ENCODE measurements around the gene TET1. TPM values are rescaled to one million over a fixed set of nuclear protein-coding genes. Genes with fewer than 3 reads are reported as not detected.
"Not testable (repeated sequence)": the region's sequence is repeated elsewhere in the genome, so short reads cannot be mapped to it uniquely, and the experiment has no call there.

TET1 gene
- polyA plus RNA-seq, 4 donors: 8.8 to 11.0 (median 10.0) TPM

DNA sequence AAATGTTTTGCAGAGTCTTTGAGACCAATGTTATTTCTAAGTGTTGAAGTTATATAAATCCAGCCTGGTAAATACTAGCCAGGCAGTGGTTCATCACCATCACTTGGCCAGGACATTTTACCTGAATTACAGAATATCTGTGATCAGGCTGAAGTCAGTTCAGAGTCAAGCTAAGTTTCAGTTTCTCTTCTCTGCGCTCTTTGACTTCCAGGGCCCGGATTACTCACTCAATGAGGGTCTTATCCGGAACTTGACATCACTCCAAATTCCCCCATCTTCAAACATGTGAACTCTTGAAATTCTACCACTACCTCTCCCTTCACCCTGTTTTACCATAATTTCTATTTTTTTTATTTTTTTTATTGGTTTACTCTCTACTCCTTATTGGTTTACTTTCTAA lies 124.3 kb downstream of the TET1 start:
- DNase-seq (ENCODE audit: low read depth in 4 of 4, low spot score in 2 of 4): no peak

DNA sequence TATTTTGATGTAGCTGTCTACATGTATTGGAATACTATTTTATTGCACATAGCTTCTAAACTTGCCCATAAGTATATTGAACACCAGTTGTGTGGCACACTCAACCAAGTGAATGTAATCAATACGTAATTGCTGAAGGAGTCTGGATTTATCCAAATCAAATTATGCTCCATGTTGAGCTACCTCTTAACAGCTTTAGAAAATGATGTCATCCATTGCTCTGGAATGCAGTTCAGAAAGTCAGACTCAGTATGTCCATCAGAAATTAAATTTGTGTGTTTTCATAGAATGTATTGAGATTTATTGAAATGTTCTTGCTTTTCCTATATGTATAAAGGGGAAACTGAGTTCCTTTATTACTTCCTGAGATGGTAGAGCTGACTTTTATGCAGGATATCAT lies 135.9 kb downstream of the TET1 start:
- DNase-seq (ENCODE audit: low read depth in 4 of 4, low spot score in 2 of 4): no peak

DNA sequence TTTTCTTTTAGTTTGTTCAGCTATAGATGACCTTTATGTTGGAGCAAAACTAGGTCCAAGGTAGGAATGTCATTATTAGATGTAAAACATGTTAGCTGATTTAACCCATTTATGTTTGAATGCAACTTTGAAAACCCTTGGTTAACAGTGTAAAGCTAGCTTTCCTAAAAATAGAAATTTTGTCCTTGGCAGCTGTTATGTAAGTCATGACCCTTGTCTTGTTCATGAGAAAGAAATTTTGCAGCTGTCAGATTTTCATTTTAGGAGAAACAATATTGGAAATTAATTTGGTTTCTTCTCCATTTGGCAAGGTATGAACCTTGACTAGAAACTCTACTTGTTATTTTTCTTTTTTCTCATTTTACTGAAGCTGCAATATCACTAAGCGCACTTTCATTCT lies 137.0 kb downstream of the TET1 start:
- DNase-seq (ENCODE audit: low read depth in 4 of 4, low spot score in 2 of 4): no peak

DNA sequence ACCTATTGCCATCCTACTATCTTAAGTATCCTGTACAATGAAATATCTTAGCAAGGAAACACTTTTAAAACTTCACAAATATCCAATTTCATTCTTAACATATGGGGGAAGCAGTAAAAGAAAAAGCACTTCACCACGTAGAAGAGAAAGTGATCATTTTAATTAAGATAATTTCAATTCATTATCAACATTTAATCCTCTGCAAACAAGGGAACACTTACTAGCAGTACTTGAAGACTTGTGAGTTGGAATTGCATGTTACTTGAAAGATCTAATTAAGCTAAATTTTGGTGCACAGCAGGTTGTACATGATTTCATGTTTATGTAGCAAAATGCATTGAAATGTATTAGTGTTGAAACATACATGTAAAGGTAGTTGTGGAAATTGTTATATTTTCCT lies 140.1 kb downstream of the TET1 start:
- DNase-seq (ENCODE audit: low read depth in 4 of 4, low spot score in 2 of 4): no peak

DNA sequence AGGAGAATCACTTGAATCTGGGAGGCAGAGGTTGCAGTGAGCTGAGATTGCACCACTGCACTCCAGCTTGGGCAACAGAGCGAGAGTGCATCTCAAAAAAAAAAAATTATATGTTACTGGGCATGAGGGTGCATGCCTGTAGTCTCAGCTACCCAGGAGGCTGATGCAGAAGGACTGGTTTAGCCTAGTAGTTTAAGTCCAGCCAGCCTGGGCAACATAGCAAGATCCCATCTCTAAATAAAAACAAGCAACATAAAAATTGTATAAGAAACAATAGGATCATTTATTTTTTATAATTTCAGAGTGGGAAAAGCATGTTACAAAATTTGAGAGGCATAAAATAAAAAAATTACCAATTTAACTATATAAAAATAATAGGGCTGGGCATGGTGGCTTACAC lies 145.4 kb downstream of the TET1 start:
- DNase-seq (ENCODE audit: low read depth in 4 of 4, low spot score in 2 of 4): no peak

DNA sequence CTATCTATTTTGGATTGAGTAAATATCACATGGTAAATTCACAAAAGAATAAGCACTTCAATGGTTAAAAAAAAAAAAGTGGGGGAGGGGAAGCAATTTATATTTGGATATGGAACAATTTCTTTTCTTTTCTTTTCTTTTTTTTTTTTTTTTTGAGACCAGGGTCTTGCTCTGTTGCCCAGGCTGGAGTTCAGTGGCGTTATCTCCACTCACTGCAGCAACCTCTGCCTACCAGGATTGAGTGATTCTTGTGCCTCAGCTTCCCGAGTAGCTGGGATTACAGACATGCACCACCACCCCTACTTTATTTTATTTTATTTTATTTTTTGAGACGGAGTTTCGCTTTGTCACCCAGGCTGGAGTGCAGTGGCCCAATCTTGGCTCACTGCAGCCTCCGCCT lies 148.8 kb downstream of the TET1 start:
- not testable (repeated sequence) for DNase-seq (ENCODE audit: low read depth in 4 of 4, low spot score in 2 of 4)

DNA sequence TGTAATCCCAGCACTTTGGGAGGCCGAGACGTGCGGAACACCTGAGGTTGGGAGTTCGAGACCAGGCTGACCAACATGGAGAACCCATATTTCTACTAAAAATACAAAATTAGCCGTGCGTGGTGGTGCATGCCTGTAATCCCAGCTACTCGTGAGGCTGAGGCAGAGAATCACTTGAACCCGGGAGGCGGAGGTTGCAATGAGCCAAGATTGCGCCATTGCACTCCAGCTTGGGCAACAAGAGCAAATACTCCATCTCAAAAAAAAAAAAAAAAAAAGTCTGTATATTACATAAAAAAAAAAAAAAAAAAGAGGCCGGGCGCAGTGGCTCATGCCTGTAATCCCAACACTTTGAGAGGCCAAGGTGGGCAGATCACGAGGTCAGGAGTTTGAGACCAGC lies 152.9 kb downstream of the TET1 start:
- not testable (repeated sequence) for DNase-seq (ENCODE audit: low read depth in 4 of 4, low spot score in 2 of 4)

DNA sequence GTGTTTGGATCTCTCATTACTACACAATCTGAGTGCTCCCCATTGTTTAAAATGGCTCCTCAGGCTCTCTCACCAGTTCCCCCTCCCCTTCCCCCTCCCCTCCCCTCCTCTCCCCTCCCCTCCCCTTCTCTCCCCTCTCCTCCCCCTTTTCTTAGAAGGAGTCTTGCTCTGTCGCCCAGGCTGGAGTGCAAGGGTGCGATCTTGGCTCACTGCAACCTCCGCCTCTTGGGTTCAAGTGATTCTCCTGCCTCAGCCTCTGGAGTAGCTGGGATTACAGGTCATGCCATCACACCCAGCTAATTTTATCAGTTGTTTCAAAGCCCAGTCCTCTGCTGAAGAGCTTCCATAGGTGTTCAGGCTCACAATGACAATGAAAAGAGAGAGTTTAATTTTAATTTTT lies 157.3 kb downstream of the TET1 start:
- no peak for DNase-seq (ENCODE audit: low read depth in 4 of 4, low spot score in 2 of 4)

DNA sequence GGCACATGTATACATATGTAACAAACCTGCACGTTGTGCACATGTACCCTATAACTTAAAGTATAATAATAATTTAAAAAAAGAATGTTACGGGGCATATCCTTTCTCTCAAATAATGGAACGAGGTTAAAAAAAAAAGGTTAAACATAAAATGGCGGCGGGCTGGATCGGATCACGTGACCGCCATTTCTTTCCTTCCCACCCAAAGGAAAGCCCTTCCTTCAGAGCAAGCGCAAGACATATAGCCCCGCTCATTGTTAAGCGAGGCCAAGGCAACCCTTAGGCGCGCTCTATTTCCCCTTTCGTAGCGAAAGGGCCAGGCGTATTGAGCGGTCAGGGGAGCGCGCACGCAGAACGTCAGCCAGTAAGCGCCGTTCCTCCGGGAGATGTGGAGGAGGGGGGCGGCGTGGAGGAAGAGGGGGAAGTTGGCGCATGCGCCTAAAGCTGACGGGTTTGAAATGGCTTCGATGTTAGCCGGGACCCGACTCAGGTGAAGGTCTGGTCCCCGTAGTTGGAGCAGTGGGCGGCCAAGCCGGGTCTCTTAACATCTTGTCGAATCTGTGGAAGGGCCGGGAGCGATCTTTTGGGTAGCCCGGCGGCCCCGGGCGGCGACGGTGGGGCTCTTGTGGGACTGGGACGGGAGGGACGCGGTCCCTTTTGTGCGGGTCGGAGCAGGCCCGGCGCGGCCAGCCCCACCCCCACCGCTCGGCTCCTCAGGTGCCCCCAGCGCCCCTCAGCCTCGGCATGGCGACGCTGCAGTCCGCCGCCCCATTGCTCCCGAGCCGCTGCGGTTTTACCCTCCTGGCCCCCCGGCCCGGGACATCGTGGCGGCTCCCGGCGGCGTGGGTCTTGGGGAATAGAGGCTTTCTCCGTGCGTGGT lies 160.9 kb downstream of the TET1 start, which contains the start of gene CCAR1:
TSS of gene CCAR1 (plus strand) at position 447 of the 880 bp plus-strand sequence. CDS start 1,266 bp downstream, outside the sequence.
- DNase-seq (ENCODE audit: low read depth in 4 of 4, low spot score in 2 of 4): peak; percentile 92 to 98 (median 96)

DNA sequence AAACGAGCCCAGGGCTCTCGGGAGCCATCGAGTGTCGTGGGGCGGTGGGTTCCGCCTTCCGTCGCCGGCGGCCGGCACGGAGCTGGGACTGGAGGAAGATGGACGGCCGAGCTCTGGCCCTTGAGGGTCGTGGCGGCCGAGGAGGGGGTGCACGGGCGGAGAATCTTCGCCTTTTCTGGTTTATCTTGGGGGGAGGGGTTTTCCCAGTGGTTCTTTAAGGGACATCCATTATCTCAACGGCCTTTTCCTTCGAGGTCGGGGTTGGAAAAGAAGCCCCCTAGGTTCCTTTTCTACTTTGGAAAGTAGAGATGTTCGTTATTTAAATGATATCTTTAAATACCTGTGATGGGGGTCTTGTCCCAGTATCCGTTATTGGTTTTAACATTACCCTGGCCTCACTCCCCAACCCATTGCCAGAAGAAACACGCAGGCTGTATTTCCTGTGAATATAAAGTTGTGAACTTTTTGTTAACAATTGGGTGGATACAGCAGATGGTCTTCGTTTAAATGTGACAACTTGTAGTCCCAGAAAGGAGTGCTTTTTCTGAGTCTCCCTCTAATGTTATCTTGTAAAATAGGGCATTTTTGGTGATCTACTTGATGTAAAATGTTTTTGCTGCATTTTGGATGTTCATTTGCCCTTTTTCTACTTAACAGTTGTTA lies 161.7 kb downstream of the TET1 start:
- peak in 3 of 4 donors; percentile 18 to 41 (median 19) for DNase-seq (ENCODE audit: low read depth in 4 of 4, low spot score in 2 of 4)

DNA sequence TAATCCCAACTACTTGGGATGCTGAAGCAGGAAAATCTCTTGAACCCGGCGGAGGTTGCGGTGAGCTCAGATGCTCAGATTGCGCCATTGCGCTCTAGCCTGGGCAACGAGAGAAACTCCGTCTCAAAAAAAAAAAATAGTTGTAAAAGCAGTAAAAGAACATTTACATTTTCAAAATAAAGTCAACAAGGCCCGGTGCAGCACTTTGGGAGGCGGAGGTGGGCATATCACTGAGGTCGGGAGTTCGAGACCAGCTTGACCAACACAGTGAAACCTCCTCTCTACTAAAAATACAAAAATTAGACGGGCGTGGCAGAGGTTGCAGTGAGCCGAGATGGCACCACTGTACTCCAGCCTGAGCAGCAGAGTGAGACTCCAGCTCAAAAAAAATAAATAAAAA lies 164.9 kb downstream of the TET1 start:
- DNase-seq (ENCODE audit: low read depth in 4 of 4, low spot score in 2 of 4): no peak

DNA sequence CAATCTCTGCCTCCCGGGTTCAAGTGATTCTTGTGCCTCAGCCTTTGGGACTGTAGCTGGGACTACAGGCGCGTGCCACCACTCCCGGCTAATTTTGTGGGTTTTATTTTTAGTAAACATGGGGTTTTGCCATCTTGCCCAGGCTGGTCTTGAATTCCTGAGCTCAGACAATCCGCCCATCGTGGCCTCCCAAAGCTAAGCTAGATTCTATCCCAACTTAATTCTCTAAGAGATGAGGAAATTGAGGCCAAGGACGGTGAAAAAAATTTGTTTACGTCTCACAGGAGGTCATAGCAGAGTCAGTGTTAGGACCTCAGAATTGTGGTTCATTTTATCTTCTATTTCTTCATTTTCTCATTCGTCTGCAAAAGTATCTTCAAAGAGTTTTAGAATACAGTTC lies 167.0 kb downstream of the TET1 start:
- no peak for DNase-seq (ENCODE audit: low read depth in 4 of 4, low spot score in 2 of 4)

DNA sequence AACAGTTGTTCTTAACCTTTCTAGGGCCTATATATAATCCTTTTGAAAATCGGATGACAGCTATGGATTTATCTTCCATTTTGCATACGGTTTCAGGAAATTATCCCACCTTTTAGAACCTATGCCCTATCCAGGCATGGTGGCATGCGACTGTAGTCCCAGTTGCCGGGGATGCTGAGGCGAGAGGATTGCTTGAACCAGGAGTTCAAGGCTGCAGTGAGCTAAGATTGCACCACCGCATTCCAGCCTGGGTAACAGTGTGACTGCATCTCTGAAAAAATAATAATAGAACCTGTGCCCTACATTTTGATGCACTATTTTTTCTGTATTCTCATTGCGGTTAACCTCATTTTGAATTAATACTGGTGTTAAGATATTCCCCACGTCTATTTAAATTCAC lies 172.5 kb downstream of the TET1 start:
- no peak for DNase-seq (ENCODE audit: low read depth in 4 of 4, low spot score in 2 of 4)

DNA sequence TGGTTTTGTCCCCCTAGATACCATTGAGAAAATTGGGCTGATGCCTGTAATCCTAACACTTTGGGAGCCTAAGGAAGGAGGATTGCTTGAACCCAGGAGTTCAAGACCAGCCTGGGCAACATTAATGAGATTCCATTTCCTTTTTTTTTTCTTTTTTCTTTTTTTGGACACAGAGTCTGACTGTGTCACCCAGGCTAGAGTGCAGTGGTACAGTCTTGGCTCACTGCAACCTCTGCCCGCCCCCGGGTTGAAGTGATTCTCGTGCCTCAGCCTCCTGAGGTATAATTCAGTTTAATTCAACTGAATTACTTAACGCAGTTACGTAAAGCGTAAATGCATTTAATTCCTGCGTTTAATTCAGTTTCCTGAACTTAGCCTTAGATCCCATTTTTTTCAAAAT lies 174.2 kb downstream of the TET1 start:
- DNase-seq (ENCODE audit: low read depth in 4 of 4, low spot score in 2 of 4): no peak

DNA sequence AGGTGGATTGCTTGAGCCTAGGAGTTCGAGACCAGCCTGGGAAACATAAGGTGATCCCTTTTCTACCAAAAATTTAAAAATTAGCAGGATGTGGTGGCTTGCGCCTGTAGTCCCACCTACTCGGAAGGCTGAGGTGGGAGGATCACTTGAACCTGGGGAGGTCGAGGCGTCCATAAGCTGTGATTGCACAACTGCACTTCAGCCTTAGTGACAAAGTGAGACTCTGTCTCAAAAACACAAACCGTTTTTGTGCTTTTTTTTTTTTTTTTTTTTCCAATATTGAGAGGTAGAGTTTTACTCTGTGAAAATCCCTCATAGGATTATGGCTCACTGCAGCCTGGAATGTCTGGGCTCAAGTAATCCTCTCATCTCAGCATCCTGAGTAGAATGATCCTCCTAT lies 175.0 kb downstream of the TET1 start:
- no peak for DNase-seq (ENCODE audit: low read depth in 4 of 4, low spot score in 2 of 4)

DNA sequence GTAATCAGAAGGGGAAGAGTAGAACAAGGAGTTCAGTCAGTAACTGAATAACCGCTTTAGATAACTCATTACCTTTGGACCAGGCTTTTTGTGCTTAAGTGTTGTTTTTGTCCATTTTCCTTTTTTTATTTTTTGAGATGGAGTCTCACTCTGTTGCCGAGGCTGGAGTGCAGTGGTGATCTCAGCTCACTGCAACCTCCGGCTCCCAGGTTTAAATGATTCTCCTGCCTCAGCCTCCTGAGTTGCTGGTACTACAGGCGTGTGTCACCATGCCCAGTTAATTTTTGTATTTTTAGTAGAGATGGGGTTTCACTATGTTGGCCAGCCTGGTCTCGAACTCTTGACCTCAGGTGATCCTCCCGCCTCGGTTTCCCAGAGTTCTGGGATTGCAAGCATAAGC lies 175.6 kb downstream of the TET1 start:
- not testable (repeated sequence) for DNase-seq (ENCODE audit: low read depth in 4 of 4, low spot score in 2 of 4)

DNA sequence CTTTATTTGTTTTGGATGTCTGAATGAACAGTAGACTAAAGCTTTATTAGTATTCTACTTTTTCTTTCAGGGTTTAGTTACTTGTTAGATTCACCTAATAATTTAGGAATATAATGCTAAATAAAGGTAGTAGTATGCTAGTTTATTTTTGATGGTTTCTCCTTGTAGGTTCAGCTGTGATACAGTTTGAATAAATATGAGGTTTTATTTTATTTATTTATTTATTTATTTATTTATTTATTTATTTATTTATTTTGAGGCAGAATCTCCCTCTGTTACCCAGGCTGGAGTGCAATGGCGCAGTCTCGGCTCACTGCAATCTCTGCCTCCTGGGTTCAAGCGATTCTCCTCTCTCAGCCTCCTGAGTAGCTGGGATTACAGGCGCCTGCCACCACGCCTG lies 180.5 kb downstream of the TET1 start:
- DNase-seq (ENCODE audit: low read depth in 4 of 4, low spot score in 2 of 4): not testable (repeated sequence)

DNA sequence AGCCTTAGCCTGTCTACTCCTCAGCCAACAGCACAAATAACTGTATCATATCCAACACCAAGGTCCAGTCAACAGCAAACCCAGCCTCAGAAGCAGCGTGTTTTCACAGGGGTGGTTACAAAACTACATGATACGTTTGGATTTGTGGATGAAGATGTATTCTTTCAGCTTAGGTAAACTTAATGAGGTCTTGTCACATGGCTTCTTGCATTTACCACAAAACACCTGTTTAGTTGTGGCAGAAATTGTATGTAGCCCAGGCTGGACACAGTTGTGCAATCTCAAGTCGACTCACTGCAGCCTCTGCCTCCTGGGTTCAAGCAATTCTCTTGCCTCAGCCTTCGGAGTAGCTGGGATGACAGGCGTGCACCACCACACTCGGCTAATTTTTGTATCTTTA lies 182.3 kb downstream of the TET1 start:
- DNase-seq (ENCODE audit: low read depth in 4 of 4, low spot score in 2 of 4): no peak

Measured in left renal cortex interstitium (tissue), 4 donors.